ENCODE data around the gene RRP7A. TPM values are rescaled to one million over a fixed set of nuclear protein-coding genes. Genes with fewer than 3 reads are reported as not detected.
A peak's percentile ranks its signal among the peaks of the same experiment; 100 is the strongest.
"Not testable (repeated sequence)": the region's sequence is repeated elsewhere in the genome, so short reads cannot be mapped to it uniquely, and the experiment has no call there.

The RRP7A gene
- total RNA-seq, 2 donors from 2014 or later: 55.9 to 66.9 TPM

DNA sequence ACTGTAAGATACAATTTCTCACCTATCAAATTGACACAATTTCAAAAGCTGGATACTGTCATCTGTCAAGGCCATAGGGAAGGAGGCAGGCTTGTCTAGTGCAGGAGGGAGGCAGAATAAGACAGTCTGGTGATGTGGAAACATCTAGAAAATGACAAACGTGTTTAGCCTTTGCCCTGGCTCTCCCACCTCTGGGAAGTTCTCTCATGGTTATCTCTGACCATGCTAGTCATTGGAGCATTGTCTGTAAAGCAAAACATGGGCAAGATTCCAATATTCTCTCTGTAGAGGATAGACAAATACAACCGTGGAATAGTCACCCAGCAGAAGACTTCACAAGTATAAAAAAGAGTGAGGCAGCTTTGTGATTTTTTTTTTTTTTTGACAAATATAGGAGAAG is 25.1 kb upstream of the RRP7A start:
- ATAC-seq: no peak
- H3K36me3 Mint-ChIP-seq: no peaks in the 10 kb centered on the region
- DNase-seq (ENCODE audit: low spot score in 2 of 2): no peak
- H3K9me3 Mint-ChIP-seq: no peaks in the 10 kb centered on the region
- no peak overlapping the region for H3K27ac Mint-ChIP-seq

DNA sequence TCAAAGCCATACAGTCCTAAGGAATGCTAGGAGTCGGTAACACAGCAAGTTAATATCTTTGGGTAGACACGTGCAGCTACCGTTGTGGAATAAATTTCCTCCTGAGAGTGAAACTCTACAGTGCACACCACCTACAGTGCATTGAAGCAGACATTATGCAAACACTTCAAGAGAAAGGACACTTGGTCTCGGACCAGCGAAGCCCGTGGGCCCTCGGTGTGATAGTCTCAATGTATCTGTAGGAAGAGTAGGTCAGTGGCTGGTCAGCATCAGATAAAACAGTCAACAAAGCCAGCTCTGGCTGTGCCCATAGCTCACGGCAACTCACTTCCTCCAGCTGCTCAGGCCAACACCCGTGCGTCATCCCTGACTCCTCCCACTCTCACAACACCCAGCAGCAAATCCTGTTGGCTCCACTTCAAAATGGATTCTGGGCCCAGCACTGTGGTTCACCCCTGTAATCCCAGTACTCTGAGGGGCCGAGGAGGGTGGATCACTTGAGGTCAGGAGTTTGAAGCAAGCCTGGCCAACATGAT is 19.7 kb upstream of the RRP7A start:
- H3K27ac Mint-ChIP-seq; H3K9me3 Mint-ChIP-seq; DNase-seq (ENCODE audit: low spot score in 2 of 2); H3K36me3 Mint-ChIP-seq: not testable (repeated sequence)
- ATAC-seq: peak; percentile 50 to 60

GRCh38 chr22:42537199-42537831 is 17.7 kb upstream of the RRP7A start:
- not testable (repeated sequence) for DNase-seq (ENCODE audit: low spot score in 2 of 2); H3K9me3 Mint-ChIP-seq; H3K27ac Mint-ChIP-seq; H3K36me3 Mint-ChIP-seq
- ATAC-seq: peak; percentile 54 to 59

DNA sequence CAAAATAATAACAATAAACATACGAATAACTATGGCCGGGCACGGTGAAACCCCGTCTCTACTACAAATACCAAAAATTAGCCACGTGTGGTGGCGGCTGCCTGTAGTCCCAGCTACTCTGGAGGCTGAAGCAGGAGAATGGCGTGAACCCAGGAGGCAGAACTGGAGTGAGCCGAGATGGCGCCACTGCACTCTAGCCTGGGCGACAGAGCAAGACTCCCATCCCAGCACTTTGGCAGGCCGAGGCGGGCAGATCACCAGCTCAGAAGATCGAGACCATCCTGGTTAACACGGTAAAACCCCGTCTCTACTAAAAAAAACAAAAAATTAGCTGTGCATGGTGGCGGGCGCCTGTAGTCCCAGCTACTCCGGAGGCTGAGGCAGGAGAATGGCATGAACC is 17.0 kb upstream of the RRP7A start:
- DNase-seq (ENCODE audit: low spot score in 2 of 2); H3K27ac Mint-ChIP-seq; H3K9me3 Mint-ChIP-seq; H3K36me3 Mint-ChIP-seq; ATAC-seq: not testable (repeated sequence)

DNA sequence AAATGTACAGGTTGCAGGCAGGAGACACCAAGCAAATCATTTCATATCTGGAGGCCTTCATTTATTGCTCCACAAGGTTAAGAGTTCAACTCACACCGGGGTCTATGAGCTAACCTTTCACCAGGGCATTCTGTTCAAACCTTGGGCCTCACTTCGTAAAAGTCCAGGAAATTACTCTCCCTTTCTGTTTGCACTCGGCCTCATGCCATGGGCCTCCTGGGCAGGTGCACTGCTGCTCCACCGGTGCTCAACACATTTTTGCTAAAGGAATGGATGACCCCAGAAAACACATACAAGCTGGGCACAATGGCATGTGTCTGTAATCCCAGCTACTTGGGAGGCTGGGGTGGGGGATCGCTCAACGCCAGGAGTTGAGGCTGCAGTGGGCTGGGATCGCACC is 16.6 kb upstream of the RRP7A start:
- Mint-ChIP-seq H3K27ac (no peak overlapping the region), H3K36me3 (no peaks in the 10 kb centered on the region), H3K9me3 (no peaks in the 10 kb centered on the region)
- DNase-seq (ENCODE audit: low spot score in 2 of 2): no peak
- ATAC-seq: no peak

DNA sequence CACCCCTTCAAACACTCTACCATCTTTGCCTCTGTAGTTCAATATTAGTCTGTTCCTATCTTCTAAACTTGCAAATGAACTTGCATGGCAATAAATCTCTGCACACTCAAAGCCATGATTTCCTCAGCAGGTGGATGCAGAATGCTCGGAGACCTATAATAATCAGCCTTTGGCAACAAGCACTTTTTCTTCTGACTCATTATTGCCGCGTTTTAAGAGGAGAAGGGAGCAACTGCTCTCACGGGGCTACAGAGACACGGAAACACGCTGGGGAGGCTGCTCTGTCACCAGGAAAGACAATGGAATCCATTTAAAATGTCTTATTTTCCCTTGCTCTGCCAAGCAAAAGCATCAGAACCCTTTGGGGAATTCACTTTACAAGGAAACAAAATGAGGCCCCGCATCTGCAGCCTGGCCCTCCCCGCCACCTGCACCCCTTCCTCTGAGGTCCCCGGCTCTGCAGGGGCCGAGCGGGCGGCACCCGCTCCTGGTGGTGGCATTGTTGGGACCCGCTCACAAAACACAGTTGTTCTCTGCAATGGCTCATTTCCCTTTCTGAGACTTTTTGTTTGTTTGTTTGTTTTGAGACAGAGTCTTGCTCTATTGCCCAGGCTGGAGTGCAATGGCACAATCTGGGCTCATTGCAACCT is 15.6 kb upstream of the RRP7A start:
- H3K27ac Mint-ChIP-seq; ATAC-seq; H3K9me3 Mint-ChIP-seq; DNase-seq (ENCODE audit: low spot score in 2 of 2); H3K36me3 Mint-ChIP-seq: not testable (repeated sequence)

DNA sequence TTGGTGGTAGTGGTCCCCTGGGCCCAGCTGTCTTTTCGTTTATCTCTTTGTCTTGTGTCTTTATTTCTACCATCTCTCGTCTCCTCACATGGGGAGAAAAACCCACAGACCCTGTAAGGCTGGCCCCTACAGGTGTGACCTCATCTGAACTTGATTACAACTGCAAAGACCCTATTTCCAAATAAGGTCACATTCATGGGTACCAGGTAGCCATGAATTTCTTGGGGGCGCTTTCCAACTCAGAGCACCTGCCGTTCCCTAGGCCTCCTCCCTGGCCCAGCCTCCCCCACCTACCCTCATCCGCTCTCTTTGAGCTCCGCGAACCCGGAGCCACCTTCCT is 14.0 kb upstream of the RRP7A start:
- ATAC-seq (peak; percentile 6 to 11), DNase-seq (ENCODE audit: low spot score in 2 of 2) (no peak)
- Mint-ChIP-seq H3K36me3 (no peaks in the 10 kb centered on the region), H3K27ac (peak overlapping the region; percentile 11 to 81), H3K9me3 (no peaks in the 10 kb centered on the region)

DNA sequence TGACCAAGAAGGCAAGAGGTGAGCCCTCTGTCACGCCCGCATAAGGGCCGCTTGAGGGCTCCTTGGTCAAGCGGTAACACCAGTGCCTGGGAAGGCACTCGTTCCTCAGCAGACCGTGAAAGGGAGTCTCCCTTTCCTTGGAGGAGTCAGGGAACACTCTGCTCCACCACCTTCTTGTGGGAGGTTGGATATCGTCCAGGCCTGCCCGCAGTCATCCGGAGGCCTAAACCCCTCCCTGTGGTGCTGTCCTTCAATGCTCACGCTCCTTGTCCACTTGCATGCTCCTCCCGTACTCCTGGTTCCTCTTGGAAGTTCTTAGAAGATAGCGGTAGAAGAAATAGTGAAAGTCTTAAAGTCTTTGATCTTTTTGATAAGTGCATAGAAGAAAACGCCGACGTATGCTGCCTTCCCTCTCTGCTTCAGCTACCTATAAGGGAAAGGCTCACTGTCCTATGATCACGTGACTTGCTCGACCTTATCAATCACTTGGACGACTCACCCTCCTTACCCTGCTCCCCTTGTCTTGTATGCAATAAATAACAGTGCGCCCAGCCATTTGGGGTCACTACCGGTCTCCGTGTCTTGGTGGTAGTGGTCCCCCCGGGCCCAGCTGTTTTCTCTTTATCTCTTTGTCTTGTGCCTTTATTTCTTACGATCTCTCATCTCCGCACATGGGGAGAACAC is 11.9 kb upstream of the RRP7A start:
- H3K27ac Mint-ChIP-seq; ATAC-seq; H3K36me3 Mint-ChIP-seq; H3K9me3 Mint-ChIP-seq; DNase-seq (ENCODE audit: low spot score in 2 of 2): not testable (repeated sequence)

DNA sequence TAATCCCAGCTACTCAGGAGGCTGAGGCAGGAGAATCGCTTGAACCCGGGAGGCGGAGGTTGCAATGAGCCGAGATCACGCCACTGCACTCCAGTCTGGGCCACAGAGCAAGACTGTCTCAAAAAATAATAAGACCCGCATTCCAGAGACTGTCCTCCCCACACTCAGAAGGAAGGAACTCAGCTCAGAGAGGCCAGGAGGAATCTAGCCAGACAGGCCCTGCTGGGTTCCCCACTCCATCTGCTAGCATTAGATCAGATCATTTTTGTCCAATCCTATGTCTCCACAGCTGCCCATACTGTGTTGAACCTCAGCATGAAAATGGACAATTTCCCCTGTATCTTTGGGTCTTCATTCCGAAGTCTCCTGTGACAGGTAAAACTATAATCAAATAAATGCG is 9.8 kb upstream of the RRP7A start:
- ATAC-seq; H3K36me3 Mint-ChIP-seq; H3K9me3 Mint-ChIP-seq; DNase-seq (ENCODE audit: low spot score in 2 of 2): not testable (repeated sequence)
- H3K27ac Mint-ChIP-seq: peak overlapping the region in 1 of 2 donors; percentile 55

- DNase-seq (ENCODE audit: low spot score in 2 of 2) (no peak), ATAC-seq (peak; percentile 36 to 42)
- no peaks in the 10 kb centered on the region for H3K9me3 Mint-ChIP-seq
- no peaks in the 10 kb centered on the region for H3K36me3 Mint-ChIP-seq
- peak overlapping the region in 1 of 2 donors; percentile 87 for H3K27ac Mint-ChIP-seq
These were observed 9.2 kb upstream of the RRP7A start for GRCh38 chr22:42528591-42529307.

GRCh38 chr22:42522546-42522945 is 3.0 kb upstream of the RRP7A start:
- DNase-seq (ENCODE audit: low spot score in 2 of 2) (no peak), ATAC-seq (no peak)
- Mint-ChIP-seq H3K27ac (no peak overlapping the region), H3K36me3 (peaks cover 0 to 9% of the 10 kb centered on the region in 2 donors), H3K9me3 (no peaks in the 10 kb centered on the region)

DNA sequence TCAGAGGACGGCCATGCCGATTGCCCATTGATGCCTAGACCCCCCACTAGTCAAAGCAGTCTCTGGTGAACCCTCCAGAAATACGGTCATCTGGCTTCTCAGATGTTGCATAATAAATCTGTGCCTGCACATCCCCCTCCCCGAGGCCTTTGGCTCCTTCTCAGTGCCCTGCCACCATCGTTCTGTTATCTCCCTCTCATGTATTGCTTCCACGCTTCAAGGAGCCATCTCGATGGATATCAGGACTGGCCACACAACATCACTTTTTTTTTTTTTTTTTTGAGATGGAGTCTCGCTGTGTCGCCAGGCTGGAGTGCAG is 1.6 kb upstream of the RRP7A start:
- DNase-seq (ENCODE audit: low spot score in 2 of 2) (no peak), ATAC-seq (no peak)
- Mint-ChIP-seq H3K36me3 (peaks cover 0 to 9% of the 10 kb centered on the region in 2 donors), H3K27ac (peak overlapping the region in 1 of 2 donors; percentile 70), H3K9me3 (no peaks in the 10 kb centered on the region)

- H3K36me3 Mint-ChIP-seq; DNase-seq (ENCODE audit: low spot score in 2 of 2); H3K9me3 Mint-ChIP-seq: not testable (repeated sequence)
- H3K27ac Mint-ChIP-seq: peak overlapping the region; percentile 87 to 95
- peak; percentile 29 to 36 for ATAC-seq
These were observed 715 bp downstream of the RRP7A start for GRCh38 chr22:42518638-42519524.

DNA sequence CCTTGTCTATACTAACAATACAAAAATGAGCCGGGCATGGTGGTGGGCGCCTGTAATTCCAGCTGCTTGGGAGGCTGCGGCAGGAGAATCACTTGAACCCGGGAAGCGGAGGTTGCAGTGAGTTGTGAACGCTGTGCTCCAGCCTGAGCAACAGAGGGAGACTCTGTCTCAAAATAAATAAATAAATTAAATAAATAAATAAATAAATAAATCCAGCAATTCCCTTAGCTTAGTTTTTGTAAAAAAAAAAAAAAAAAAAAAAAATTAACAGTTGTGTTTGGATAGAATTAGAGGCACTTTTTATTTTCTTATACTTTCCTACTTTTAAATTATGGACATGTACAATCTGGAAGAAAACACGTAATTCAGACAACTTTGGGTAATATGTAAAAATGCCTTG is 2.5 kb downstream of the RRP7A start:
- not testable (repeated sequence) for H3K27ac Mint-ChIP-seq; DNase-seq (ENCODE audit: low spot score in 2 of 2); H3K36me3 Mint-ChIP-seq; H3K9me3 Mint-ChIP-seq; ATAC-seq

DNA sequence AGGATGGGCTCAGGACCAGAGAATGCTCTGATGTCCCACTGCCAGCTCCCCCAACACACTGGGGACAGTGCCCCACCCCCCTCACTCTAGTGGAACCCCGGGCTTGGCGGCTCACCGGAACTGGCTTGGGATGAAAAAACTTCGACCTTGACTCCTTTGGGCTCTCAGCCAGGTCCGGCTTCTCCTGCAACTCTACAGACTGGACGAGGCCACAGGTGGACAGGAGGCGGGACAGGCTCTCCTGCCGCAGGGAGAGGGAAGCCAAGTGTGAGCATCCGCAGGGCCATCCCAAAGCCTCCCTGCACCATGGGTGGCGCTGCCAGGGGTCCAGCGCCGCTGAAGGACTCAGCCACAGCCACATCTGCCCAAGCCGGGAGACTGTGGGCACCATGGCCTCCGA is 3.7 kb downstream of the RRP7A start:
- ATAC-seq: no peak
- no peak for DNase-seq (ENCODE audit: low spot score in 2 of 2)
- Mint-ChIP-seq H3K9me3 (no peaks in the 10 kb centered on the region), H3K36me3 (peaks cover 0 to 9% of the 10 kb centered on the region in 2 donors), H3K27ac (no peak overlapping the region)

DNA sequence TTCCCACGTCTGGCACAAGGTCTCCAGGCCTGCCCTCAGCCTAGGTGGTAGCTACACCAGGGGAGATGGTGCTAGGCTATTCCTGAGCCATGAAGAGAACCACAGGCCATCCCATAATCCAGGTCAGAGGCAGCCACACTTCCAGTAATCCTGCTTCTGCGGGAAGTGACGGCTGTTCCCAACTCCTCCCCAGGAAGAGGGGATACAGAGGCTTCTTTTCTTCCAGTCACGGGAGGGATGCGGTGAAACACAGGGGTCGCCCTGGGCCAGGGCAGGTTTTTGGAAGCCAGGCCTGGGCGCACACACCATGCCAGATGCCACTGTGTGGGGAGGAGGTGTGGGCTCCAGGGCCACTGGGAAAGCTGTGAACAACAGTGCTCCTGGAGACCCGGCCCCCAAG is 4.3 kb downstream of the RRP7A start:
- not testable (repeated sequence) for ATAC-seq; DNase-seq (ENCODE audit: low spot score in 2 of 2); H3K27ac Mint-ChIP-seq; H3K9me3 Mint-ChIP-seq; H3K36me3 Mint-ChIP-seq
